HG02610 (cell line): ENCODE data around the gene TEDC2.

Experiments
- ATAC-seq: cut with Tn5 transposase; IDR thresholded peaks from one replicate; pipeline ENCODE4 v1.9.1; 2021; ENCODE audit warnings: mild to moderate bottlenecking, moderate library complexity; ENCODE audit not compliant: unreplicated experiment

Gene TEDC2

DNA sequence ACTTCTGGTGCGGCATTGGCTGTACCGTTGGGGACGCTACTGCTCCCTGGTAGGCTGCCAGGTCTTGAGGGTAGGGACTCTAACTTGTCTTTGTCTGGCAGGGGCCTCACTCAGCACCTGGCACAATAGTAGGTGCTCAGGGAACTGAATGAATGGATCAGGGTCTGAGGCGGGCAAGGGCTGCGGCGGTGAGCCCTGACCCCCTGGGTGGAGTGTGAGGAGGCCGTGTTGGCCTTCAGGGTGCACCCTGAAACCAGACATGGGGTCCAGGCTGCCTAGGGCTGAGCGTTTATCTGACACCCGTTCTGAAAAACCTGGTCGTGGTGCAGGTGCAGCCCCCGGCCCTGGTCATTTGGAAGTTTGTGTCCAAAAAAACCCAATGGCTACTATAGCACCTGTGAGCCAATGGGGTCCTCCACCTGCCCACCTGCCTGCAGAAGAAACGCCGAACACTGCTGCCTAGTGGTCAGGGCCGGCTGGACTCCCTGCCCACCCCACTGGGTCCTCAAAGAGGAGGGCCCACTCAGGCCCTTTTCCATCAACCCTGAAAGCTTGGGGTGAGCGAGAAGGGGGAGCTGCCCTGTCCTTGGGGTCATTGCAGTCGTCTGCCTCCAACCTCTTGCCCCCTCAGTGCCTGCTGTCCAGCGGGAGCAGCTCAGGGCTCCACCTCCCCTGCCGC is 49.0 kb downstream of the TEDC2 start:
- no peak for ATAC-seq

DNA sequence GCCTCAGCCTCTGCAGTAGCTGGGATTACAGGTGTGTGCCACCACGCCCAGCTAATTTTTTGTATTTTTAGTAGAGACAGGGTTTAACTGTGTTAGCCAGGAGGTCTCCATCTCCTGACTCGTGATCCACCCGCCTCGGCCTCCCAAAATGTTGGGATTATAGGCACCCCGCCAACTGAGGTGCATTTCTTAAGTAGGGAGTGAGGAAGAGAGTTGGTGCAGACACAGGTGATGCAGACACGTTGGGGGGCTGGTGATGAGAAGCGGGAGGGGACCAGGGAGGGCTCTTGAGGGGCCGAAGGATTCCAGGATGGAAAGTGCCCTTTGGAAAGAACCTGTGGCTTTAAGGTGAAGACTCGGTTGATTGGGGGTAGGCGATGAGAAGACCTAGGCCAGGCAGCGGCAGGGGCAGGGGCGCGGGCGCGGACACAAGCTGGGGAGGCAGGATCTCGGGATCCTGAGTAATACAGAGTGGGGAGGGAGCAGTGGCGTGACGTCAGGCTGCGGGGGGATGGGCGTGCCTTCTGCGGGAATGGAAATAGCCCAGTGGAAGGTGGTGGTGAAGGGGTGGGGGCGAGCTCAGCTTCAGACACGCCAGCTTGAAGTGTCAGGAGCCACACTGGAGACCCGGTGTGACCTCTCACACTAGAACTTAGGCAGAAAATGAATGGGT is 51.4 kb downstream of the TEDC2 start:
- ATAC-seq: no peak

GRCh38 chr16:2511996-2512734 is 52.3 kb downstream of the TEDC2 start:
- ATAC-seq: no peak

GRCh38 chr16:2512735-2513404 is 53.0 kb downstream of the TEDC2 start:
- no peak for ATAC-seq

GRCh38 chr16:2513405-2514332 is 53.8 kb downstream of the TEDC2 start, which contains the start of gene ATP6V0C:
TSS of gene ATP6V0C (plus strand) at chr16:2513952. CDS start at chr16:2514104, 152 bp downstream.
- ATAC-seq: peak; percentile 61
